Ovary (tissue), 3 donors: ENCODE measurements around the gene LTC4S.

ENCODE experiments used
- POLR2A ChIP-seq: fragments of 450-650 bp; IDR thresholded peaks from one replicate; pipeline ENCODE4 v1.6.1; 2017; ENCODE audit warnings: antibody characterized with exemption, mild to moderate bottlenecking, moderate library complexity
- TF ChIP-seq, protein P1 (sequence below), 3 donors: fragments of 450-650 bp in 2 of 3; fragments of 200-600 bp in 1 of 3; IDR thresholded peaks; one replicate each; pipeline versions ENCODE4 v1.5.1 to v1.8.0; 2016 to 2022; ENCODE audit warnings: antibody characterized with exemption in 3 of 3, mild to moderate bottlenecking in 1 of 3
- donor health status: DM: no; HTN: no; CAD: no.

DNA sequence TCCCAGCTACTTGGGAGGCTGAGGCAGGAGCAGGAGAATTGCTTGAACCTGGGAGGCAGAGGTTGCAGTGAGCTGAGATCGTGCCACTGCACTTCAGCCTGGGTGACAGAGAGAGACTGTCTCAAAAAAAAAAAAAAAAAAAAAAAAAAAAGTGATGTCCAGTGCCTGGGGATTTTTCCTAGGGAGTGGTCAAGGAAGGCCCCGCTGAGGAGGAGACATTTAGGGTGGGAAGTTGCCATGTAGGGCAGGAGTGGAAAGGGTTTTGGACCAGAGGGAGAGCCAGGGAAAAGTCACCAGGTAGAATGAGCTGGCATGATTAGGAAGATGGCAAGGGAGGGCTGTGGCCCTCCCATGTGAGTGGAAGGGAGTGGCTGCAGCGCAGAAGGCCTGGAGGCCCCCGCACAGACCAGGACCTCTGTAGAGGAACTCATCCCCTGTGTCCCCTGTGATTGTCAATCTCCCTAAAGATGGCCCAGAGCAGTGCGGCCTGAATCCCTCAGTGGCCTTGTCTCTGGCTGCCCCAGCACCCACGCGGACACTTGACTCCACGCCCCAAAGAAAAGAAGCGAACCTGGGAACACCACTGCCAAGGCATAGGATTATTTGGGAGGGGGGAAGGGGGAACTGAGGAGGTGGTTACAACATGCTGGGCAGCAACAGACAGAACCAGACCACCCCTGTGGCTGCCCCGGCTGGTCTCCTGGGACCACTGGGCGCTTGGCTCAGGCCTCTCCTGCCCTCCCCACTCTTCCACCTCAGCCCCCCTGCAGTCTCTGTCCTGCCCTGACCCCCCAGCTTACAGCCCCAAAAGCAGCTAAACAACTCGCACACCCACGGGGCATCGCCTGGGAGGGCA, 24.3 kb downstream of the LTC4S start:
- TF ChIP-seq, protein P1, sequence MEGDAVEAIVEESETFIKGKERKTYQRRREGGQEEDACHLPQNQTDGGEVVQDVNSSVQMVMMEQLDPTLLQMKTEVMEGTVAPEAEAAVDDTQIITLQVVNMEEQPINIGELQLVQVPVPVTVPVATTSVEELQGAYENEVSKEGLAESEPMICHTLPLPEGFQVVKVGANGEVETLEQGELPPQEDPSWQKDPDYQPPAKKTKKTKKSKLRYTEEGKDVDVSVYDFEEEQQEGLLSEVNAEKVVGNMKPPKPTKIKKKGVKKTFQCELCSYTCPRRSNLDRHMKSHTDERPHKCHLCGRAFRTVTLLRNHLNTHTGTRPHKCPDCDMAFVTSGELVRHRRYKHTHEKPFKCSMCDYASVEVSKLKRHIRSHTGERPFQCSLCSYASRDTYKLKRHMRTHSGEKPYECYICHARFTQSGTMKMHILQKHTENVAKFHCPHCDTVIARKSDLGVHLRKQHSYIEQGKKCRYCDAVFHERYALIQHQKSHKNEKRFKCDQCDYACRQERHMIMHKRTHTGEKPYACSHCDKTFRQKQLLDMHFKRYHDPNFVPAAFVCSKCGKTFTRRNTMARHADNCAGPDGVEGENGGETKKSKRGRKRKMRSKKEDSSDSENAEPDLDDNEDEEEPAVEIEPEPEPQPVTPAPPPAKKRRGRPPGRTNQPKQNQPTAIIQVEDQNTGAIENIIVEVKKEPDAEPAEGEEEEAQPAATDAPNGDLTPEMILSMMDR (IDR thresholded peaks at IDR 0.05), result no peak
- no peak for TF ChIP-seq POLR2A
